DND-41 (cell line): Measurements from ENCODE around the gene CDK13.

Experiments
- EZH2 ChIP-seq: IDR thresholded peaks from 3 replicates; pipeline ENCODE4 v1.6.1; 2012; ENCODE audit warnings: borderline replicate concordance, low read depth, mild to moderate bottlenecking, moderate library complexity, low read length, inconsistent platforms; ENCODE audit not compliant: severe bottlenecking
- TF ChIP-seq, protein P1 (sequence below): IDR thresholded peaks from 2 replicates; pipeline ENCODE4 v1.5.1; 2012; ENCODE audit warnings: borderline replicate concordance, low read length, moderate library complexity, mild to moderate bottlenecking; ENCODE audit not compliant: poor library complexity, severe bottlenecking; ENCODE audit errors: extremely low read depth

DNA sequence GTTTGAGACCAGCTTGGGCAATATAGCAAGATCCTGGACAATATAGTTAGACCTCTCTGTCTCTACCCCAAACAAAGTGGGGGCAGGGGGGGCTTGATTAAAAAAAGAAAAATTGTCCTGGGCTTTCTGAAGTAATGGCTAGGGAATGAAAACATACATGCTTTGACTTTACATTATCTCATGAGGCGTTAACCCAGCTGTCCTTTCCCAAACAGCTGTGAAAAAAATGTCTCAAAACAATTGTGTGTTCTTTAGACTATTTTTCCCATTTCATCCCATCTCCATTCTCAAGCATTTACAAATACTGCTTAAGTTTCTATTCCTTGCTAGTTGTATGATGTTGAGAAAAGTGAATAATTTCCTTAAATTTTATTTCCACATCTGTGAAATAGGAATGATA lies 27.0 kb upstream of the CDK13 start:
- TF ChIP-seq, protein P1, sequence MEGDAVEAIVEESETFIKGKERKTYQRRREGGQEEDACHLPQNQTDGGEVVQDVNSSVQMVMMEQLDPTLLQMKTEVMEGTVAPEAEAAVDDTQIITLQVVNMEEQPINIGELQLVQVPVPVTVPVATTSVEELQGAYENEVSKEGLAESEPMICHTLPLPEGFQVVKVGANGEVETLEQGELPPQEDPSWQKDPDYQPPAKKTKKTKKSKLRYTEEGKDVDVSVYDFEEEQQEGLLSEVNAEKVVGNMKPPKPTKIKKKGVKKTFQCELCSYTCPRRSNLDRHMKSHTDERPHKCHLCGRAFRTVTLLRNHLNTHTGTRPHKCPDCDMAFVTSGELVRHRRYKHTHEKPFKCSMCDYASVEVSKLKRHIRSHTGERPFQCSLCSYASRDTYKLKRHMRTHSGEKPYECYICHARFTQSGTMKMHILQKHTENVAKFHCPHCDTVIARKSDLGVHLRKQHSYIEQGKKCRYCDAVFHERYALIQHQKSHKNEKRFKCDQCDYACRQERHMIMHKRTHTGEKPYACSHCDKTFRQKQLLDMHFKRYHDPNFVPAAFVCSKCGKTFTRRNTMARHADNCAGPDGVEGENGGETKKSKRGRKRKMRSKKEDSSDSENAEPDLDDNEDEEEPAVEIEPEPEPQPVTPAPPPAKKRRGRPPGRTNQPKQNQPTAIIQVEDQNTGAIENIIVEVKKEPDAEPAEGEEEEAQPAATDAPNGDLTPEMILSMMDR = no peak
- no peak for TF ChIP-seq EZH2
